Skeletal muscle cell (primary cell): ENCODE data around the gene DPEP3.
"Not testable (repeated sequence)": the region's sequence is repeated elsewhere in the genome, so short reads cannot be mapped to it uniquely, and the experiment has no call there.

Source experiments
- DNase-seq: peaks from one replicate; pipeline ENCODE4 v3.0.0-alpha.2; 2010; ENCODE audit warnings: low read depth
- H3K4me3 ChIP-seq: 2 replicates; pipeline ENCODE4 v1.5.1; 2011; ENCODE audit warnings: low read depth, mild to moderate bottlenecking, control low read depth, low read length, moderate library complexity

Gene DPEP3

GRCh38 chr16:67996666-67997065 is 16.4 kb upstream of the DPEP3 start:
- no peak overlapping the region for H3K4me3 ChIP-seq
- no peak for DNase-seq

GRCh38 chr16:67995423-67995822 is 15.1 kb upstream of the DPEP3 start:
- no peak overlapping the region for H3K4me3 ChIP-seq
- no peak for DNase-seq

- H3K4me3 ChIP-seq, DNase-seq: not testable (repeated sequence)
Observed at GRCh38 chr16:67994040-67994408, 13.7 kb upstream of the DPEP3 start.

DNA sequence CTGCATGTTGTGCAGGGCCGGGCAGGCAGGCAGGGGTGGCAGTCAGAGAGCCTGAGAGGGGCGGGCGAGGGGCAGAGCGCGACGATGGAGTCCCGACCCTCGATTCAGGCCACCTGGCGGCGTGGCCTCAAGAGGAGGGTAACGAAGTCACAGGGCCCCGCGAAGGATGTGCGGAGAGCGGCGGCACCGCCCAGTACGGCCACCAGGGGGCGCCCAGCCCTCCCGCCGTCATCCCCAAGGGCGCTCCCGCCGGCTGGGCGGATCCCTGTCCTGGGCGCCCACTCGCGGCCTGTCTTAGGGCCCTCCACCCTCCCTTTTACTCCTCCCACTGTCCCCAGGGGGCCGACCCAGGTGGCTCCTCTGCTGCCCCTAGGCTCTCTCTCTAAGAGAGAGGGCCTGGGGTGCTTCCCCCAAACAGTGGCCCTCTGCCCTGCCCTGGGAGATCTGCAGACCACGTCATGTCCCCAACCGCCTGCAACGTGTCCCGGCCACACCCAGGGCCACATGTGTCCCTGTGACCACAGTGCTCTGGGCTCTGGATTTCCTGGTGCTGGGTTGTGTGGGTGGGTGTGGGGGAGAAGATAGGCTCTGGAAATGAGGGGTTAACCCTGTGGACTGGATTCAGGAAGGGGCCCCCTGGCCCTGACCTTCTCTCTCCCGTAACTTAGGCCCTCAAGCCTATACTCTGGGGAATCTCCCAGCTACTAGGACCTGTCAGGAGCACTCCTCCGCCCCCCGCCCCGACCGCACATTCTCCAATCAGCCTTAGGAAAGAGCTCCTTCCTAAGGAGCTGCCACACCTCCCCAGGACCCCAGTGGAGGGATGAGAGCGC is 13.1 kb upstream of the DPEP3 start:
- peak; percentile 6 for DNase-seq
- peak overlapping the region; percentile 31 for H3K4me3 ChIP-seq

- no peak overlapping the region for H3K4me3 ChIP-seq
- DNase-seq: no peak
Observed at GRCh38 chr16:67992661-67993206, 12.4 kb upstream of the DPEP3 start.

GRCh38 chr16:67990018-67990386 is 9.7 kb upstream of the DPEP3 start:
- no peak overlapping the region for H3K4me3 ChIP-seq
- no peak for DNase-seq

GRCh38 chr16:67989322-67990017 is 9.2 kb upstream of the DPEP3 start:
- DNase-seq: no peak
- no peak overlapping the region for H3K4me3 ChIP-seq

GRCh38 chr16:67988675-67989074 is 8.4 kb upstream of the DPEP3 start:
- DNase-seq: no peak
- H3K4me3 ChIP-seq: no peak overlapping the region

- H3K4me3 ChIP-seq: no peak overlapping the region
- no peak for DNase-seq
Observed at GRCh38 chr16:67987460-67988160, 7.3 kb upstream of the DPEP3 start.

GRCh38 chr16:67986949-67987348 is 6.7 kb upstream of the DPEP3 start:
- H3K4me3 ChIP-seq: no peak overlapping the region
- DNase-seq: no peak

GRCh38 chr16:67982011-67982696 is 1.9 kb upstream of the DPEP3 start:
- no peak for DNase-seq
- no peak overlapping the region for H3K4me3 ChIP-seq

GRCh38 chr16:67977469-67978227 is 2.7 kb downstream of the DPEP3 start:
- no peak overlapping the region for H3K4me3 ChIP-seq
- no peak for DNase-seq

GRCh38 chr16:67977005-67977404 is 3.3 kb downstream of the DPEP3 start:
- no peak for DNase-seq
- H3K4me3 ChIP-seq: no peak overlapping the region

GRCh38 chr16:67976205-67976604 is 4.1 kb downstream of the DPEP3 start:
- no peak overlapping the region for H3K4me3 ChIP-seq
- no peak for DNase-seq

DNA sequence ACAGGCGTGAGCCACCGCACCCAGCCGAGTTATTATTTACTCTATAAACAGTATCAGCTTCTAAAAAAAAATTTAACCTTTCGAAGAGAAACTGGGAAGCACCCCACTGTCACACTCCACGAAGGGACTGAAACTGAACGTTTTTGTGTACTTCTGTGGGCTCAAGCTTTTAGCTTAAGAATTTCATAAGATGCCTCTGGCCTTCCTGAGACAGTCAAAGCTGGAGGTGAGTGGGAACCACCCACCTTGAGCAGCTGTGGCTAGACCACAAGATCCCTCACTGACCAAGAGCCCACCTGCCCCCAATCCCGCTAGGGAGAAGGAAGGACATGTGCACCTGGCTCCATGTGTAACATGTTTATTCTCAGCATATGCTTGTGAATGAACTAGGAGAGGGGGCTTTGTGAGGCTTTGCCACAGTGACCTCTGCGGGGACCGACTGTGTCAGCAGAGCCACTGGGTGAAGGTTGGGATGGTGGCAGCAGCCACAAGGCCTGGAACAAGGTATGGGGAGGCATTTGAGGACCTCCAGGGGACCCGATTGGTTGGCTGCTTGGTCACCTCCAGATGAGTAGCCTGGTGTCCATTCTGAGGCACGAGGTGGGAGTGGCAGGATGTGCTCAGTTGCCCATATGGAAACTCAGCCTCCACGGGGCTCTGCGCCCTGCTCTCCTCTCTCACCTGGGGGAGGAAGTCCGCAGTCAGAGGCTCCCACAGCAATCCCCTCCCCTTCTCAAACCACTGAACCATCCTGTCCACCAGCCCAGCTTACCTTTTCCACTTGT is 4.8 kb downstream of the DPEP3 start:
- H3K4me3 ChIP-seq: no peak overlapping the region
- DNase-seq: no peak

- DNase-seq, H3K4me3 ChIP-seq: not testable (repeated sequence)
Observed at GRCh38 chr16:67972285-67972684, 8.0 kb downstream of the DPEP3 start.

- no peak overlapping the region for H3K4me3 ChIP-seq
- DNase-seq: no peak
Observed at GRCh38 chr16:67971111-67971510, 9.2 kb downstream of the DPEP3 start.
